GM12891 (cell line): ENCODE results near the gene SIM1.

Source experiments
- PAX5 ChIP-seq: IDR thresholded peaks from 2 replicates; pipeline ENCODE4 v1.6.1; 2011; ENCODE audit warnings: low read length, moderate library complexity, mild to moderate bottlenecking; ENCODE audit not compliant: insufficient read depth, severe bottlenecking
- POLR2A ChIP-seq: IDR thresholded peaks from 2 replicates; pipeline ENCODE4 v1.6.1; 2011; ENCODE audit warnings: low read depth, low read length, control low read depth
- POLR2AphosphoS5 ChIP-seq: IDR thresholded peaks from 2 replicates; pipeline ENCODE4 v1.6.1; 2011; ENCODE audit warnings: low read depth, low read length, control low read depth
- POU2F2 ChIP-seq: IDR thresholded peaks from 2 replicates; pipeline ENCODE4 v1.6.1; 2011; ENCODE audit warnings: low read depth, mild to moderate bottlenecking, control low read depth, low read length, moderate library complexity
- SPI1 ChIP-seq: IDR thresholded peaks from 2 replicates; pipeline ENCODE4 v1.6.1; 2011; ENCODE audit warnings: low read depth, low read length, control low read depth
- TAF1 ChIP-seq: IDR thresholded peaks from 2 replicates; pipeline ENCODE4 v1.6.1; 2011; ENCODE audit warnings: low read depth, low read length, control low read depth

DNA sequence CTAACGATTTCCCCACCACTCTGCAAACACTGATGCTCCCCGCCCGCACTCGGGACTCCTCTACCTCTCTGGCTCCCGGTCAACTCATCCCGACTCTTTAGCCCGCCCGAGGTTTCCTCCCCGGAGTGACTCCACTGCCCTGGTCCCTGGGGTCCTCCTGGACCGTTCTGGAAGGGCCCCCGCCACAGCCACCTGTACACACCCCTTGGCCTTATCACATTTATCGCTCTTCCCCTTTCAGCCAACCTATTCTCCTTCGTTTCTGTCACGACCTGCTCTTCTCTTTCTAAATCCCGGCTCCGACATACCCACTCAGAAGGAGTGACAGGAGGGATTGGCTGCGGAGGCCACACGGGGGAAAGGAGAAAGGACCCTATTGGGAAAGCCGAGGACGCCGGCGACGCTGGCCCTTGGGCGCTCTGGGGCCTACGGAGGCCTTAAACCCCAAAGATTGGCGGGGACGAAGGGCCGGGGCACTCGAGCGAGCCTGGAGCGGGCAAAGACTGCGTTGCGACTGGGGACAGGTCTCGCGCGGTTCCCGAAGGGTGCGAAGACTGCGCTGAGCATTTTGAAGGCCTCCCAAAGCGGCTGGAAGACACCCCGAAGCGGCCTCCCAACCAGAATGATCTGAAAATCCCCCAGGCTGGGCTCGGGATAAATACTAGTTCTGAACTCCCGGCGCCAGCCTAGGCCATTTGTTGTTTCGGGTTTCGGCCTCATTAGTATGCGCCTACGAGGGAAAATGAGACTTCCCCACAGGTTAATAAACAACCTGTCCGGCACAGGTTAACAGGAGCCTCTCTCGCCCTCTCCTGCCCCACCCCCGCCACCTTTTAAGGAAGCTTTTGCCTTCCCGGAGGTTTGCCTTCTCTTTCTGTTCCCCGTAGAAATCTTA, 9.2 kb downstream of the SIM1 start:
- no peak for TF ChIP-seq POU2F2
- no peak for TF ChIP-seq TAF1
- no peak for TF ChIP-seq POLR2A
- TF ChIP-seq POLR2AphosphoS5: no peak
- TF ChIP-seq SPI1: no peak
- TF ChIP-seq PAX5: no peak
